GM21529 (cell line): Measurements from ENCODE around the gene BARHL2.

Source experiments
- ATAC-seq: cut with Tn5 transposase; IDR thresholded peaks from one replicate; pipeline ENCODE4 v1.9.1; 2021; ENCODE audit not compliant: unreplicated experiment

Gene BARHL2

GRCh38 chr1:90711696-90712095, 5.4 kb downstream of the BARHL2 start:
- ATAC-seq, result no peak

- no peak for ATAC-seq
These were observed 6.2 kb downstream of the BARHL2 start for GRCh38 chr1:90710579-90711536.

DNA sequence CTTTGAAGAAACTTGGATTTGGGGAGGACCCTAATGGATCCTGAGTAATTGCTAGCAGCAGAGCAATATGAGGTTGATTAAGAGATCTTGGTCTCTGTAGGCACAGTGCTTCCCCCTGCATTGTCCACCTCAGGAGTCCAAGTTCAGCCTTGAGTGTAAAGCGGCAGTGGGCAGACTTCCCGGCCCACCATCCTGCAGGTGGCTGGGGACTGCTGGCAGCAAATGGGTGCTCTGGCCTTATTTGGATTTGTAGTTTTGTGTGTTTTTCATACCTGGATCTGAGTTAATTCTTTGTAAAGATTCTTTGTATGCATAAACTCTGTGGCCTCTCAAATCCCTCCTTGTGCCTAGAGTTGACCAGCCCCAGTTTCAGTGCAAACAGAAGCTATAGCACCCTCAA, 7.6 kb downstream of the BARHL2 start:
- ATAC-seq, result no peak

- no peak for ATAC-seq
These were observed 8.3 kb downstream of the BARHL2 start for GRCh38 chr1:90708826-90709225.

GRCh38 chr1:90708236-90708786, 8.8 kb downstream of the BARHL2 start:
- ATAC-seq, result no peak

- no peak for ATAC-seq
These were observed 9.8 kb downstream of the BARHL2 start for GRCh38 chr1:90707363-90707710.

DNA sequence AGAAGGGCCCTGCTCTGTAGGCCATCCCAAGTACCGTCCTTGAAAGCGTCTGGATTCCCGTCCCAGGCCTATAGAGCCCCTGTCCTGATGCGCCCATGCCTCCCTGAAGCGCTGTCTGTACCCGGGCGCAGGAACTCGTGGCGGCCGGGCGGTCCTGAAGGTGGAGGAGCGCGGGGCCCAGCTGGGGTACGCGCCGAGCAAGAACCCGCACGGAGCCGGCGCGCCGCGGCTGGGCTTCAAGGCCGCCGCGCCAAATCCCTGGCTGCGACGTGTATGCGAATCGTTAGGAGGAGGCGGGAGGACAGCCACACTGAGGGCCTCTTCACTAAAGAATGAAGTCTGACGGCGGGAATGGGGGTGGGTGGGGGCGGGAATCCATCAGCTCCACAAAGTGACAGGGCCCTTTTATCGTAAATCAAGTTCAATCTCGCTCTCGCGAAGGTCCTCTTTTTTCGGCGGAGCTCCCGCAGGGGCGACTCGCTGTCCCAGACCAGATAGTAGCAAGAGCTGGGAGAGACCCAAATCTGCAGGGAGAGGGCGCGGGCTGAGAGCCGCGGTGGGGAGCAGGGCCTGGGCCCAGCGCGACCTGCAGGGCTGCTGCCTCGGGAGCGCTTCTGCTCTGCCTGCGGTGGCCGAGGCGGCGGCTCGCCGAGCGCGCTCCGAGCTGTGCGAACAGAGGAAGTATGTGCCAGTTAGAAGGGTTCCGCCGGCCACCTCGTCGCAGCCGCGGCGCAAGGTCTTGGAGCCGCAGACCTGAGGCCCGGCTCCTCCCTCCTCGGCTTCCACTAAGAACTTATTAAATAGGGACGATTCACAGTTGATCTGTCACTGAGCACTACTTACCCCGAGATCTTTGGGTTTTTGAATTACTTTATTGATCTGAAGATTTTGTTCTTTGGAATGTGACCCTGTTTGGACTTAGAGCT, 10.4 kb downstream of the BARHL2 start:
- ATAC-seq, result no peak

DNA sequence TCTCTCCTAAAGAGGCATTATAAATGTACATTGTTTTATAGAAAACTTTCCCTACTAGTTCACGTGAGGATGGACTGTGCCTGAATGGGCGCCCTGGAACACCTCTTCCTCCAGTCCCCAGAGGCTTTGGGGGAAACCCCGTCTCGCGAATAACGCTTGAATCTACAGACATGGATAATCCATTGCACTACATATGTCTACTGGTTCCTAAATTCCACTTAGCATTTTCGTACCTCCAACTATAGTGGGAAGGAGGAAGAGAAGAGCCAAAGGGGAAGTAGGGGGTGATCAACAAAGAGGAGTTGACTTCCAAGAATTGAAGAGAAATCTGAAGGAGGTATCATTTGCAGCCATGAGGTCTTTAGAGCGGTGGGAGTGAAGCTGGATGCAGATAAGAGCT, 11.1 kb downstream of the BARHL2 start:
- no peak for ATAC-seq

DNA sequence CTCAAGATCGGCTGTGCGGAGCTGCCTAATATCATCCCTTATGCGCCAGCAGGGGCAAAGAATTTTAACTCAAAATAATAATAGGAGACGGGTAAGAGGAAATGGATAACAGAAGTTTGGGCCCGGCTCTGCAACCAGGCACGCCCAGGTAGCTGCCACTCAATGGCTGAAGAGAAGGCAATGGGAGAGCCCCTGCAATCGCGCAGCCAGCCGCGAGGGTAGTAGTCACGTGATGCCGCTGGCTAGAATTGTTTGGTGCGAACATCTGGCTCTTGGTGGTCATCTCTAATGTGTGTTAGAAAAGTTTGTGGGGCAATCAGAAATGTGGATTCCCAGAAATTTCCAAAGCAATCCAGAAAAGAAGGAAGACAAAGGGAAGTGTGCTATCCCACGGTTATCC, 12.3 kb downstream of the BARHL2 start:
- no peak for ATAC-seq

DNA sequence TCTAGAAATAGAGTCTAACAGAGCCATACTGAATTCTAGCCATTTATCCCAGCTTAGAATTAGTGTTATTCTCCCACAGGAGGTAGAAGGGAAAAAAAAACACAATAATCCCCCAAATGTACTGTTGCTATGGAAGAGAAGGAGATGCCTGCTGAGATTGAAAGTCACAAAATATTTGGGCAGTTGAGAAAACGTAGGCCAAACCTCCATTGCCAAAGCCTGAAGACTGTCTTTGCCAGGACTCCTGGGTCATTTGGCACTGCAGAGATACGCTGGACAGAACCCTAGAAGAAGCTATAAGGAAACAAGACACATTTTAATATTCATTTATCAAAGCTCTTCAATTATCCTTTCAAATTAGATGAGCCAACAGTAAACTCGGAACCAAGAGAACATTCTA, 22.3 kb downstream of the BARHL2 start:
- ATAC-seq, result no peak

- no peak for ATAC-seq
These were observed 29.4 kb downstream of the BARHL2 start for GRCh38 chr1:90687747-90688146.

- no peak for ATAC-seq
These were observed 41.8 kb downstream of the BARHL2 start for GRCh38 chr1:90675161-90675847.

- ATAC-seq, result no peak
These were observed 45.4 kb downstream of the BARHL2 start for GRCh38 chr1:90671741-90672140.

GRCh38 chr1:90671251-90671650, 45.9 kb downstream of the BARHL2 start:
- no peak for ATAC-seq
